KMS-11 (cell line): ENCODE data around the gene LHFPL3.

Experiments
- H2AFZ ChIP-seq: fragments of 200-600 bp; sonication (generic); 2 replicates; pipeline ENCODE4 v1.6.1; 2016; ENCODE audit warnings: antibody characterized with exemption, mixed run types, low read depth
- H3K27ac ChIP-seq: fragments of 200-600 bp; sonication (generic); 2 replicates; pipeline ENCODE4 v1.6.1; 2016; ENCODE audit warnings: mild to moderate bottlenecking, mixed run types
- H3K27me3 ChIP-seq: fragments of 200-600 bp; sonication (generic); 2 replicates; pipeline ENCODE4 v1.6.1; 2017; ENCODE audit warnings: mild to moderate bottlenecking, low read depth, mixed run types, moderate library complexity; ENCODE audit not compliant: insufficient read depth
- H3K36me3 ChIP-seq: fragments of 200-600 bp; sonication (generic); 2 replicates; pipeline ENCODE4 v1.6.1; 2017; ENCODE audit warnings: mild to moderate bottlenecking, mixed run types; ENCODE audit not compliant: insufficient read depth
- H3K4me1 ChIP-seq: fragments of 200-600 bp; sonication (generic); 2 replicates; pipeline ENCODE4 v1.6.1; 2016; ENCODE audit warnings: mild to moderate bottlenecking, low read depth, mixed run types; ENCODE audit not compliant: poor library complexity, severe bottlenecking
- H3K4me2 ChIP-seq: fragments of 200-600 bp; sonication (generic); 2 replicates; pipeline ENCODE4 v1.7.0; 2016; ENCODE audit warnings: mild to moderate bottlenecking, mixed run types
- H3K4me3 ChIP-seq: fragments of 200-600 bp; sonication (generic); IDR thresholded peaks from 2 replicates; pipeline ENCODE4 v1.6.1; 2017; ENCODE audit warnings: low read depth, low read length, mixed read lengths; ENCODE audit not compliant: insufficient read depth
- H3K79me2 ChIP-seq: fragments of 200-600 bp; sonication (generic); 2 replicates; pipeline ENCODE4 v1.6.1; 2016; ENCODE audit warnings: low read depth, mixed run types; ENCODE audit not compliant: insufficient read depth
- H3K9ac ChIP-seq: fragments of 200-600 bp; sonication (generic); 2 replicates; pipeline ENCODE4 v1.6.1; 2016; ENCODE audit warnings: mild to moderate bottlenecking, mixed run types
- H4K20me1 ChIP-seq: fragments of 200-600 bp; sonication (generic); 2 replicates; pipeline ENCODE4 v1.6.1; 2016; ENCODE audit warnings: mild to moderate bottlenecking, mixed run types; ENCODE audit not compliant: insufficient read depth
- TF ChIP-seq, protein P1 (sequence below): fragments of 200-600 bp; sonication (generic); conservative IDR thresholded peaks from 2 replicates; pipeline ENCODE4 v1.6.1; 2017; ENCODE audit warnings: low read depth, mild to moderate bottlenecking, antibody characterized with exemption, low read length, moderate library complexity, mixed read lengths

The LHFPL3 gene

DNA sequence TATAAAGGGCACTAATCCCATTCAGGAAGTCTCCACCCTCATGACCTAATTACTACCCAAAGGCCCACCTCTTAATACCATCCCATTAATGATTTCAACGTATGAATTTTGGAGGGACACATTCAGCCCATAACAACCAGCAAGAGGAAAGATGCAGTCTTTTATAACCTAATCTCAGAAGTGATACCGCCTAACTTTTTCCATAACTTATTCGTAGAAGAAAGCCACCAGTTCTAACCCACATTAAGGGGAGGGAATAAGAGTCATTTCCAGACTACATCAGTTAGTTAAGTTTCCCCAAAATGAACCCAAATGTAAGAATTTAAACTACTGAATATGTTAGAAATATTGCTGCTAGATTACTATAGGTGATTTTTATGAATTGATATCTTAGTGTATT is 32.1 kb upstream of the LHFPL3 start:
- no peak overlapping the region for H3K9ac ChIP-seq

DNA sequence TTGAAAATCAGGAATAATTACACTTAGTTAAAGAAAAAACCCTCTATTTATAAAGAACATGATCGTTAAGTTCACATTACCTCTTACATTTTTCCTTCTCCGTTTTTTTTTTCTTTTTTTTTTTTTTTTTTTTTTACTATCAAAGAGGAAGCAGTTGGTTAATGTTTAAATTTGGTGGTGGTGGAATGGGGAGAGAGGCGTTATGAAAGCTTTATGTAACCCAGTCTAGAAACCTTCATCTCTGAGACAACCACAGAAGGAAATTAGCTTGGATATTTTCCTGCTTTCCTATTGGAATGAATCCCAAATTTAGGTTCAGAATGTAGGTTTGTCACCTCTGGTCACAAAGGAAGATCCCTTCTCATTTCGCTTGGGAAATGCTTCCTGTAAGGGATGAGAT is 31.5 kb upstream of the LHFPL3 start:
- Histone ChIP-seq H3K4me1 (no peaks in the 10 kb centered on the region), H3K4me3 (no peak overlapping the region), H3K36me3 (no peaks in the 10 kb centered on the region), H2AFZ (no peak overlapping the region), H4K20me1 (no peaks in the 10 kb centered on the region), H3K27me3 (no peaks in the 10 kb centered on the region), H3K27ac (no peak overlapping the region), H3K79me2 (no peaks in the 10 kb centered on the region), H3K4me2 (no peak overlapping the region), H3K9ac (no peak overlapping the region)
- TF ChIP-seq, protein P1, sequence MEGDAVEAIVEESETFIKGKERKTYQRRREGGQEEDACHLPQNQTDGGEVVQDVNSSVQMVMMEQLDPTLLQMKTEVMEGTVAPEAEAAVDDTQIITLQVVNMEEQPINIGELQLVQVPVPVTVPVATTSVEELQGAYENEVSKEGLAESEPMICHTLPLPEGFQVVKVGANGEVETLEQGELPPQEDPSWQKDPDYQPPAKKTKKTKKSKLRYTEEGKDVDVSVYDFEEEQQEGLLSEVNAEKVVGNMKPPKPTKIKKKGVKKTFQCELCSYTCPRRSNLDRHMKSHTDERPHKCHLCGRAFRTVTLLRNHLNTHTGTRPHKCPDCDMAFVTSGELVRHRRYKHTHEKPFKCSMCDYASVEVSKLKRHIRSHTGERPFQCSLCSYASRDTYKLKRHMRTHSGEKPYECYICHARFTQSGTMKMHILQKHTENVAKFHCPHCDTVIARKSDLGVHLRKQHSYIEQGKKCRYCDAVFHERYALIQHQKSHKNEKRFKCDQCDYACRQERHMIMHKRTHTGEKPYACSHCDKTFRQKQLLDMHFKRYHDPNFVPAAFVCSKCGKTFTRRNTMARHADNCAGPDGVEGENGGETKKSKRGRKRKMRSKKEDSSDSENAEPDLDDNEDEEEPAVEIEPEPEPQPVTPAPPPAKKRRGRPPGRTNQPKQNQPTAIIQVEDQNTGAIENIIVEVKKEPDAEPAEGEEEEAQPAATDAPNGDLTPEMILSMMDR = no peak

More for the DNA sequence above, 32.1 kb upstream of the LHFPL3 start:
- no peak overlapping the region for H3K27ac ChIP-seq
- H3K27me3 ChIP-seq = no peaks in the 10 kb centered on the region
- H3K4me2 ChIP-seq = no peak overlapping the region
- TF ChIP-seq, protein P1 = no peak
- no peaks in the 10 kb centered on the region for H3K36me3 ChIP-seq
- no peaks in the 10 kb centered on the region for H3K79me2 ChIP-seq
- H3K4me3 ChIP-seq = no peak overlapping the region
- H2AFZ ChIP-seq = no peak overlapping the region
- no peaks in the 10 kb centered on the region for H4K20me1 ChIP-seq
- H3K4me1 ChIP-seq = no peaks in the 10 kb centered on the region

DNA sequence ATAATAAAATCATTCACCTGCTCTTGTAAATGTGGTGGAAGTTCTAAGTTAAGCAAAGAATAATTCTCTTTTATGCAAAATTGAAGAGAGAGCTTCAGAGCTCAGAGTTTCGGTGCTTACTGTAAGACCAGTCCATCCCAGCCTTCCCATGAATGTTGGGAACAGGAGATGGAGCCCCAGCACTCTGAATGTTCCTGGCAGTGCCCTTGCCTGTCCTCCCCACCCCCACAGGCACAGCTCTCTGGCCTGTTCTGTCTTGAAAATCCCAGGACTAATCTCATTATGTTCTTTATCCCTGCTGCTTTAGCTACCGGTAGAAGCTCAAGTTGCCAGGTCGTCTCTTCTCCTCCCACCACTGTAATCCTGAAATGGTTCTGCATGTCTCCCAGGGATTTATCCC is 29.1 kb upstream of the LHFPL3 start:
- no peaks in the 10 kb centered on the region for H3K4me1 ChIP-seq
- TF ChIP-seq, protein P1 = no peak
- H2AFZ ChIP-seq = no peak overlapping the region
- H3K27ac ChIP-seq = no peak overlapping the region
- no peak overlapping the region for H3K4me2 ChIP-seq
- no peaks in the 10 kb centered on the region for H3K79me2 ChIP-seq
- no peak overlapping the region for H3K4me3 ChIP-seq
- no peaks in the 10 kb centered on the region for H3K36me3 ChIP-seq
- H4K20me1 ChIP-seq = no peaks in the 10 kb centered on the region
- H3K27me3 ChIP-seq = no peaks in the 10 kb centered on the region
- no peak overlapping the region for H3K9ac ChIP-seq

DNA sequence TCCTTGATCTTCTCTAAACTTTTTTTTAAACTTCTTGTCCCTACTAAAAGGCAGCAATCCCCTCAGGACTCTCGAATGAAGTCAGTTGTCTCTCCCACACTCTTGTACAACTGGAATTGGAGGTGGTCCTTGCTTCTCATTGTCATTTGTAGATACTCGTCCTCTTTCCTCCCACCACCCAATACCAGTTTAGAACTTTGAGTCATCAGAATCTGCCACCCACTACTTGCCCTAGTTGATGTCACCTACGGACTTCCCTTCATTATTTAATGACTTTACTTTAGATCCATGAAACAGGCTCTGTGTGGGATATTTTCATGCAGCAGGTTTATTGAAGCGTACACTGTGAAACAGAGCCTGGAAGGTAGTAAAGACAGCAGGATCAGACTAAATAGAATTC is 28.6 kb upstream of the LHFPL3 start:
- Histone ChIP-seq H3K4me3 (no peak overlapping the region), H3K36me3 (no peaks in the 10 kb centered on the region), H3K4me2 (no peak overlapping the region), H3K4me1 (no peaks in the 10 kb centered on the region), H3K27me3 (no peaks in the 10 kb centered on the region), H4K20me1 (no peaks in the 10 kb centered on the region), H2AFZ (no peak overlapping the region), H3K27ac (no peak overlapping the region), H3K79me2 (no peaks in the 10 kb centered on the region), H3K9ac (no peak overlapping the region)
- TF ChIP-seq, protein P1 = no peak
